ENCODE data around the gene TGDS.

GRCh38 chr13:94567581-94567980 is 28.4 kb downstream of the TGDS start:
- no peak for TF ChIP-seq POLR2AphosphoS5 (IDR thresholded peaks at IDR 0.05; ENCODE audit: low read depth)
- TF ChIP-seq CTCF (IDR thresholded peaks at IDR 0.05; ENCODE audit: insufficient read depth, low read length): no peak
- TF ChIP-seq GABPA (IDR thresholded peaks at IDR 0.05; ENCODE audit: low read depth): no peak
- no peak for TF ChIP-seq REST (IDR thresholded peaks at IDR 0.05; ENCODE audit: insufficient replicate concordance, low read depth)
- TF ChIP-seq SPI1 (IDR thresholded peaks at IDR 0.05; ENCODE audit: borderline replicate concordance, low read depth): no peak
